ENCODE measurements around the gene CARMIL1.

- TF ChIP-seq CTCF (IDR thresholded peaks at IDR 0.05) (no peak), POLR2A (IDR thresholded peaks at IDR 0.05) (no peak)
Measured at GRCh38 chr6:25242567-25242966, 36.6 kb upstream of the CARMIL1 start.

All from heart left ventricle (tissue), 13 donors.